Fibroblast of lung (primary cell): ENCODE results near the gene ABCC5.

Source experiments
- CTCF ChIP-seq, 2 donors: IDR thresholded peaks in 1 of 2; conservative IDR thresholded peaks in 1 of 2; 1 replicate in 1 of 2; 2 replicates in 1 of 2; pipeline ENCODE4 v1.5.1; 2011 to 2012; ENCODE audit warnings: low read length in 2 of 2, control low read depth in 1 of 2, inconsistent platforms in 1 of 2, low read depth in 1 of 2, mild to moderate bottlenecking in 1 of 2
- EZH2 ChIP-seq: IDR thresholded peaks from 2 replicates; pipeline ENCODE4 v1.5.1; 2012; ENCODE audit warnings: low read length, control low read depth, mild to moderate bottlenecking; ENCODE audit errors: missing control alignments

GRCh38 chr3:183966361-183966791 lies 51.3 kb downstream of the ABCC5 start:
- TF ChIP-seq EZH2 (no peak), CTCF (conservative IDR thresholded peaks at IDR 0.05 in 1 of 2, IDR thresholded peaks at IDR 0.05 in 1 of 2; ENCODE audit: low read depth in 1 of 2, low read length in 2 of 2) (no peak)
